ENCODE measurements around the gene TLN1. TPM values are rescaled to one million over a fixed set of nuclear protein-coding genes. Genes with fewer than 3 reads are reported as not detected.

TLN1 gene
- total and polyA plus RNA-seq, 10 of the 15 experiments (the other 5 are each of a cell fraction or from before 2014, with no cell fraction given): 11.6 to 305 (median 71.9) TPM

- Histone ChIP-seq H2AFZ (ENCODE audit: control insufficient read depth, low read depth, low read length) (no peak overlapping the region), H3K4me2 (ENCODE audit: control insufficient read depth, insufficient read depth) (peak overlapping the region; percentile 90), H3K36me3 (ENCODE audit: control insufficient read depth in 2 of 2, insufficient read depth in 2 of 2, low read length in 1 of 2) (no peaks in the 10 kb centered on the region), H3K79me2 (ENCODE audit: control insufficient read depth, insufficient read depth, low read length) (no peaks in the 10 kb centered on the region; the same call in 1 of the 2 replicates), H4K20me1 (ENCODE audit: control insufficient read depth, insufficient read depth) (no peaks in the 10 kb centered on the region), H3K27ac (ENCODE audit: control insufficient read depth, insufficient read depth) (no peak overlapping the region), H3K9ac (ENCODE audit: control insufficient read depth, insufficient read depth, low read length) (peak overlapping the region; percentile 14; the same call in 1 of the 2 replicates), H3K4me3 (peak overlapping the region; percentile 36; the same call in 1 of the 2 replicates), H3K9me3 (replicated peaks; ENCODE audit: control insufficient read depth, insufficient read depth, low read length) (no peaks in the 10 kb centered on the region), H3K4me1 (ENCODE audit: control insufficient read depth, insufficient read depth, low read length) (peaks cover 3% of the 10 kb centered on the region; the same call in 1 of the 2 replicates), H3K27me3 (replicated peaks in 1 of 2; ENCODE audit: control insufficient read depth in 2 of 2, insufficient read depth in 2 of 2, low read length in 1 of 2) (no peaks in the 10 kb centered on the region; a peak in 1 of 4 replicates)
- TSS peak; percentile 57 for BruUV-seq (replicated peaks)
- FAIRE-seq (no peak), DNase-seq (ENCODE audit: low read depth, low spot score) (no peak), ATAC-seq (peak; percentile 11; the same call in 1 of the 3 replicates)
- ChIA-PET POLR2A (interaction anchor here (0.6 to 1.4 kb wide), 4 partner anchors 7 to 60 kb away, joined by 3 to 6 read pairs (median 4); partner anchors contain the start of genes GBA2 and RGP1), SMC1A (ENCODE audit: uncharacterized antibody, unreplicated experiment) (interaction anchor here (0.8 to 2.0 kb wide), 3 partner anchors 8 to 20 kb away, joined by 3 to 7 read pairs (median 5); no protein-coding TSS in a partner anchor), CTCF (interaction anchor here (1.0 to 15.2 kb wide), 6 partner anchors 8 to 137 kb away, joined by 3 to 227 read pairs (median 5); partner anchors contain the start of genes ARHGEF39, CCDC107 and RMRP), RAD21 (ENCODE audit: unreplicated experiment) (interaction anchor here (0.7 kb wide), 1 partner anchor 24 kb away, joined by 3 read pairs; the partner anchor contains the start of gene ARHGEF39)
- TF ChIP-seq MXI1 (IDR thresholded peaks at IDR 0.05; ENCODE audit: low read depth, low read length): no peak
- TF ChIP-seq SPI1 (IDR thresholded peaks at IDR 0.05; ENCODE audit: borderline replicate concordance, insufficient read depth, low read depth, low read length): 0 out of 2 replicates have a peak, but pooled peaks have one; percentile 5
- TF ChIP-seq, protein P1, sequence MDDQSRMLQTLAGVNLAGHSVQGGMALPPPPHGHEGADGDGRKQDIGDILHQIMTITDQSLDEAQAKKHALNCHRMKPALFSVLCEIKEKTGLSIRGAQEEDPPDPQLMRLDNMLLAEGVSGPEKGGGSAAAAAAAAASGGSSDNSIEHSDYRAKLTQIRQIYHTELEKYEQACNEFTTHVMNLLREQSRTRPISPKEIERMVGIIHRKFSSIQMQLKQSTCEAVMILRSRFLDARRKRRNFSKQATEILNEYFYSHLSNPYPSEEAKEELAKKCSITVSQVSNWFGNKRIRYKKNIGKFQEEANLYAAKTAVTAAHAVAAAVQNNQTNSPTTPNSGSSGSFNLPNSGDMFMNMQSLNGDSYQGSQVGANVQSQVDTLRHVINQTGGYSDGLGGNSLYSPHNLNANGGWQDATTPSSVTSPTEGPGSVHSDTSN (IDR thresholded peaks at IDR 0.05; ENCODE audit: insufficient replicate concordance, low read depth, low read length): no peak
- 70% methylated on average over 12 of the region's 12 CpGs for WGBS (ENCODE audit: insufficient coverage, insufficient replicate concordance, low lambda C conversion rate, missing lambda C conversion rate)
- in situ Hi-C loops (cut with MboI) (no loop called here), intact Hi-C loops (cut with micrococcal nuclease; ENCODE audit: unreplicated experiment) (no loop called here)
Measured at GRCh38 chr9:35688558-35689541, 43.1 kb downstream of the TLN1 start.
